Central memory CD4-positive, alpha-beta T cell (primary cell): ENCODE results near the gene OXNAD1.

Experiments used
- DNase-seq: peaks from one replicate; pipeline ENCODE4 v3.0.0; 2022

Gene OXNAD1

DNA sequence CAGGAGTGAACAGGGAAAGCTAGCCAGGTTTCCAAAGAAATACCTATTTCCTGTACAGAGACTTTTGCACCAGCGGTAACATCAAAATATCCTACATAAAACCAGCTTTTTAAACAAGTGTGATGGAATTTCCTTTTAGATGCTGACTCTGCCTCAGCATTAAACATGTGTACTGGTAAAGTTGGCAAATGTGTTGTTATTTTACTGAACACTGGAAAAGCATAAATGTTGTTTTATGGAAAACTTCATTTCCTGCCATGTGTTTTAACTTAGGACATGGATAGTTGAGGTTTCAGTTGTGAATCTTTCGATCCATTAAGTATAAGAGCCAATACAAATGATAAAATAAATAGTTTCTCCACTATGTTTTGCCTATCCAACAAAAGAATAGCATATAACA lies 15.7 kb downstream of the OXNAD1 start:
- DNase-seq: no peak

DNA sequence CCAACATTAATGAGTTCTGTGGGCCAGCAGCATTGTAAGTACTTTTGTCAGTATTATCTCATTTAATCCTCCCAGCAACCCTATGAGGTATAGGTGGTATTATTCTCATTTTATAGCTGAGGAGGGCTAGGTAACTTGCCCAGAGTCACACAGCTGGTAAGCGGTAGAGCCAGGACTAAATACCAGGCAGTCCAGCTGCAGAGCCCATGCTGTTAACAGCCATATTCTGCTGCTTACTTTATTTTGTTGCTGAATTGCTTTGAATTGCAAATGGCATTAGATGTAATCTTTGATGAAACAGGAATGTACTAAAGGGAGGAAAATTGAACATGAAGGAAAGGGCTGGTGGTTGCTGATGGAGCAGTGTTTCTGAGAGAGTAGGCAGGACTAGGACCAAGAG lies 19.6 kb downstream of the OXNAD1 start:
- no peak for DNase-seq

DNA sequence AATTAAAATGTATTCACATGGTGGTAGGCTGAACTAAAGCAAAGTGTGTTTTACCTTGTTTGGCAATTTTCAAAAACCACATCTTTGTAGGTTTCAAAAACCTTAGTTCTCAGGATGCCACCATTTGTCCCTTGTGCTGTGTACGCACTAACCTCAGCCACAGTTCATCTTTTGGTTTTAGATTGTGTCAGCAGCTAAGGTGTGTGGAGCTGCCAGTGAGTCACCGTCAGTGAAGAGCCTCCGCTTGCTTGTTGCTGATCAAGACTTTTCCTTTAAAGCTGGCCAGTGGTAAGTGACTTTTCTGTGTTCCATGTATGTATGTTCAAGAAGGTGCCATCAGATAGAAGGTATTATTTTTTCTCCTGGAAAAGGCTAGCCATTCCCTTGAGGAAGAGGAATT lies 21.1 kb downstream of the OXNAD1 start:
- peak; percentile 86 for DNase-seq

DNA sequence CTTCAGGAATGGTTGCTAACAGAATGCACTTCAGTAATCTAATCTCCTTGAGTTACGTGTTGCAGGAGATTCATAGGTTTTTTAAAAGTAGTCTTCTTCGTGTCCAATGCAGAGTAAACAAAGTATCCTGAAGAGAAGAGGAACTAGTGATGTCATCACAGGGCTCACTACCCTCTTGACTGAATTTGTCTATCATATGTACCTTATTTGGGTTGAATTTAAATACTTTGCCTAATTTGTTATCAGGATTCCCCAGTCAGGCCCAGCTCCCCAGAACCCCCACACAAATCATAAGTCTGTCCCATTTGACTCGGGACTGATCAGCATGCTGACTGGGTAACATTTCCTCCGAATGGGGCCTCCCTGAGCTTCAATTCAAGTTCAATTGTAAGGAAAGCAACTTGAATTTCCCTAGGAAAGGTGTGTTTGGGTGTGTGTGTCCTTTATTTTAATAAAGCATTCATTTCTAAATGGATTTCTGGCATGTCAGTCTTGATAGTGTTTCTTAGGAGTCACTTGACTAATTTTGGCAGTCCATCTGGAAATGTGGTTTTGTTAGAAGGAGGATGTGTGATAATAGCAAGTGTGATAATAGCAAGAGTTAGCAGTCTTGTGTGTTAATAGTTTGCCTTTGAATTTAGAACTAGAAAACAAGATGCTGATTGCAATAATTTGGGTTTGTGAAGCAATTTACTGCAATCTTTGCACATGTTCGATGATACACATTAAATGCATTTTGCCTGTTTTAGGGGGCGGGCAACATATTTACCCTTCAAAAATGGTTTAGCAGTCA lies 21.9 kb downstream of the OXNAD1 start:
- no peak for DNase-seq

DNA sequence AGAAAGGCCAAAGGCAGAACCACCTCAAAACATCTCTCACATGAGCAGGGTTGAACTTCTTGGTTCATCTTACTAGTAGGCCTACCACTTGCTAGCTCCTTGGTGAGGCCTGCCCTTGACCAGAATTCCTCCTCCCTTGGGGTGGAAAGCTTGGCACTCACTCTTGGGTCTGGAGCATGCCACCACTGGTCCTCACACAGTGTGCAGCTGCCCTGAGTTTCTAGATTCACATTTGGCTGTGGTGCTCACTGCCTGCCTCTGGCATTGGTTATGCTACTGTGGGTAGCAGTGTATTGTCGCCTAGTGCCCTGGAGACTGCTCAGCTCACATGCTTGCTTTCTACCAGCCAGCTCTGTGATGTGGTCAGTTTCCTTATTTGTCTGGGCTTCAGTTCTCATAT lies 23.7 kb downstream of the OXNAD1 start:
- no peak for DNase-seq

DNA sequence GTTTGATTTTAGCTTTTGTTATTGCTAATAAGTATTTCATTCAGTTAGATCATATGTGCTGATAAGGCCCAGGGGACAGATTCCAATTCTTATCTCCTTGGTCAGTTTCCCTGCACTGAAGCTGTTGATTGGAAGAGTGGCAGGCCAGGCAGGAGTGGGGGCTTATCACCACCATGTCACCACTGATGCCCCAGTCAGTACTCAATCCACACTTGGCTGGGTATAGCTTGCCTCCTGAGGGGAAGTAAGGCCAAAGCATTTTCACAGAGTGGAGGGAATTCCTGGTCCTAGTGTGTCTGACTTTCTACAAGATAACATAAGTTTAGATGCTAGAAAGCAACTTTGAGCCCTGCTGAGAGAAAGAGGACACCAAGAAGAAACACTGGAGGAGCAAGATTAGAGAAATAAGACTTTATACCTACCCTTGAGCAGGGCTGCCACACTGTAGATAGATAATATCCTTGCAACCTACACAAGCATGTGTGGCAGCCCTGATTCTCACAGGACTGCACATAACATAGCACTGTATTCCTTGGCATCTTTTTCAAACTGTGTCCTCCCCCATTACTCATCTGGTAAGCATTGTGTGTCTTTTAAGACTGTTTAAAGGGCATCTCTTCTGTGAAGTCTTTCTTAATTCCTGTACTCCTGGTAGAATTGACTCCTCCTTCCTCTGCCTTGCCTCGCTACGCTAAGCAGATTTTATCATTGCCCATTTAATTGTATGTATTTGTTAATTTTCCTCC lies 24.3 kb downstream of the OXNAD1 start:
- DNase-seq: no peak

DNA sequence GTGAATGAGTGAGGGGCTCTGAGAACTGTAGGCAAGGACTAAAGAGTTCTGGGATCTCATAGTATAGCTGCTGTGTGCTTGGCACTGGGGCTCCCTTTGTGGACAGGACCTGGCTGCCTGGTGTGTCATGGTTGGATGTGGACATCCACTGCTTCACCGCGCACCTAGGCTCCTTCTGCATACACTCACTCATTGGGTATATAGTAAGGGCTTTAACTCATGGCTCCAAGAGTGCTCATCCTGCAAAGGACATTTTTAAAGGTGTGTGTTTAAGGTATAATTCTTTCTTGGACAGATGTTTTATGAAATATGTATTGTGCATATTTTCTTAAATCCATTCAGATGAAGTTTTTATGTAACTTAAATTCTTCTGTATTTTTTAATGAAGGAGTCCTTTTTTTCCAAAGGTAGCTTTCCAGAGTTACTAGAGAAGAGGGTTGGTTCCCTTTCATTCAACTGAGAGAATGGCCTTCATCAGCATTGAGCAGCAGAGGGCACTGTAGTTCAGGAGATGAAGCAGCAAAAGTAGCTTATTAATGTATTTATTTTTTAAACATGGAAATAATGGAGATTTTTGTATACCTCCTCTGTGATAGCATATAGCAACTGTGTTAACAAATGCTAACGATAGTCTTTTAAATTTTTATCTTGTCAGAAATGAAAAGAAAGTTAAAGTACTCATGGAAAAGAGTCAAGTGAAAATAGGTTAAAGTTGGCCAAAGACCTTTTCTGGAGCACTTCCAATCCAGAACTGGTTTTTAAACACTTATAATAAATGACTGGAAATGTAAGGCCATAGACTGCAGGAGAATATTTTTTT lies 25.2 kb downstream of the OXNAD1 start:
- peak; percentile 52 for DNase-seq

DNA sequence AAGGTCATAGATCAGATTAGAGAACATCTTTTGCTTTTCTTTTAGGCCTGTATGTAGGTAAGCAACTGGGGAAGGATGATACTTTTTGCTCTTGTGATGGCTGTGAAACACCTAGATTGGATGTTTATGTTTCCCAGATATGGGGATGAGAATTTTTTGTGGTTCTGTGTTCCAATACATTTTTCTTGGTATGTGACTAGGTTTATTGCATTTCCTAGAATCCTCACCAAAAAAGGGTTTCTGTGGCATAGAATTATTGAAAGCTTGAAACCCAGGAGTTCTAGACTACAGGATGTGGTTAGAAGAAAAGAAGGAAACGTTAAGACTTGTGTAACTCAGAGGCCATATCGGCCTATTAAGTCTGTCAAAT lies 25.8 kb downstream of the OXNAD1 start:
- DNase-seq: peak; percentile 57

DNA sequence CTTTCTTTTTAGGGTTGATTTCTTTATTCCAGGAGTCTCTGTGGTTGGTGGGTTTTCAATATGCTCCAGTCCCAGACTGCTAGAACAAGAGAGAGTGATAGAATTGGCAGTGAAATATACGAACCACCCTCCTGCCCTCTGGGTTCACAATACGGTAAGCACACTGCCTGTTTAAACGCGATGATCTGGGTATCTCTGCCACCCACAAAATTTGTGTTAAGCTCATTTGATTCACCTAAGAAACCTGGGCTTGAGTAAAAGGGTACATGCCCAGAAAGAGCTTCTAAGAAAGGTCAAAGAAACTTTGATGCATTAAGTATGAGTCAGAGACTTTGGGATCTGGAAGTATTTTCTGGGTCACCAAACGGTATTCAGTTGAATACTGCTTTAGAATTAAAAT lies 29.8 kb downstream of the OXNAD1 start:
- DNase-seq: no peak

DNA sequence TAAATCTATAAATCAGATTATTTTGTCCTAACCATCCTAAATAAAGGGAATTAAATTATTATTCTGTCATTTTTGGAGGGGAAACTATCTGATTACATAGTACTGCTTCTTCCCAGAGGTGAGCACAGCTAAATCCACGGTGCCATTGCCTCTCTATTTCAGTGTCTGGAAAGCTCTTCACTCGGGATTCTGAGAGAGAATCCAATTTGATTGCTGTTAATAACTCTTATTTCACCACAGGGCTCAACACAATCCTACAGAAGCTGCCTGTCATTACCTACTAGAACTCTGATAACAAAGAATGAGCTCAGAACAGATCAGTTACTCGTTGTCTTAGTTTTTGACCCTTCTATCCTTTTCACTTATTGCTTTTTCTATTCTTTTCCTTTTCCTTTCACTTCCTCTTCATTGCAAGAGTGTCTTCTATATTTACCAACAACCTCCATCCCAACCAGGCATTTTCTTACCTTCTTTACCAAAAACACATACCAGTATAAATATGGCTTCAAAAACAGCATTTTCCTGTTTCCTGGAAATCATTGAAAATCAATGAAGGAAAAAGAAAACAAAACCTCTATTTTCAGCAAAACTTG lies 30.4 kb downstream of the OXNAD1 start:
- DNase-seq: no peak

DNA sequence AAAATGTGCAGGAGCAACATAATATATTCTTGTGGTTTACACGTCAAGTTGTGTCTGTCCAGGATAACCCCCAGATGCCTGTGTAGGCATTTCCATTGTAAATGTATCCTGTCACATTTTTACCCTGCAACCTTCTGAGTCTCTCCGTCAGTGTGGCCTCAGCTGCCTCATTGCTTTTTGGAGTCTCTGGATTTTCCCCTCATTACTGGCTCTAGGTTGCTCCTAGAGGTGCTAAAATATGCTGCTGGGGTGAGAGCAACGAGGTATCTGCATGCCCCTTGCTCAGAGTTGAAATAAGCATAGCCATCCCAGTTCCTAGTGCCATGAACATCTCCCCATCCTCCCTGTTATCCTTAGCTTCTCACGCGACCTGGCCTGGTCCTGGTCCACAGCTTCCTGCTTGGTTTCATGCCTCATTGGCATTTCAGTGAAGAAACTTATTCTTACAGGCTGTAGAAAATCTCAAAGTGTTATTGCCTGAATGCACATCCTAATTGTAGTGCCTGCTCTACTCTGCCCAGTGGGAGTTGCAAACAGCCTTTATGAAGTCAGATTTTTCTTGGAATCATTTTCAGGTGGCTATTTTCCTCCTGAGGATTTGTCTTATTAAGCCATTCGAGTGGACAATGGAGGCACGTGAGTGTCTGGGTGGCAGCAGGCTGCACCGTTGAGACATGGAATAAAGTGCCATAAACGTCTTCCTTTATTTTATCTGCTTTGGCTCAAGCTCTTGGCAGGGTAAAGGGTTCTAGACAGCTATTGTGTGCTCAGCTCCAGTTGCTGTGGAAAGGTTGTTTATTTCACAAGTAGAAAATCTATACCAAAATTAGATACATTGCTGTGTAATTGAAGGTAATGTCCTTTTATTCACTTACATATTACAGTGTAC lies 33.2 kb downstream of the OXNAD1 start:
- DNase-seq: peak; percentile 1

DNA sequence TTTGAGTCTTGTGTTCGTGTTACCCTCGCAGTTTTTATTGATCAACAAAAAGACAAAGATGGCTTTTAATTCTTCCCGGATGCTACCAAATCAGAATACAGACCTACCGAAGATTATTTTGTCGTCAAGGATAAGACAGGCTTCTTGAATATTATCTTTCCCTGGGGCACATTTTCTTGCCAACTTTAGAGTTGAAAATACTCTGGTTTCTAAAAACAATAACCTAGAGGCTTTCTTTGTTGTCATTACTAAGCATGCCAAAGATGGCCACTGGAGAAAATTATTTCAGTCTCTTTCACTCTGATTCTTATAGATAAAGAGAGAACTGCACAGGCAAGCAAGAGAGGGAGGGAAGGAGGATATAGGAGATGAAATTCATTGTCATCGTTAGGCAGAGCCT lies 33.9 kb downstream of the OXNAD1 start:
- DNase-seq: no peak

DNA sequence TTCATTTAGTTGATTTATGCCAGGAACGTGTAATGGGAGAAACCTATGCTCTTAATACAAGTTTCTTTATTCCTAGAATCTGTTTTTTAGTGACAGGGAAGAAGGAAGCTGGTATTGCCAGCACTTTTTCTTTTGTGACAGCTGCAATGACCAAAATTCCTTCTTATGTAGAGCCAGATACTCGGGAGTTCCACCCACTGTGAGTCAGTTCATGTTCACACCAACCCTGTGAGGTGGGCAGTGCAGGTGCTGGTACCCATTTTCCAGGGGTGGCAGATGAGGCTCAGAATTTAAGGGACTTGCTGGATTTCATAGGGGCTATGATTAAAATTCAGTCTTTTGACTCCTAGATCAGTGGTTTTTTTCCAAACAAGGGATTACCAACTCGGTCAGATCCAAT lies 34.7 kb downstream of the OXNAD1 start:
- DNase-seq: peak; percentile 0

DNA sequence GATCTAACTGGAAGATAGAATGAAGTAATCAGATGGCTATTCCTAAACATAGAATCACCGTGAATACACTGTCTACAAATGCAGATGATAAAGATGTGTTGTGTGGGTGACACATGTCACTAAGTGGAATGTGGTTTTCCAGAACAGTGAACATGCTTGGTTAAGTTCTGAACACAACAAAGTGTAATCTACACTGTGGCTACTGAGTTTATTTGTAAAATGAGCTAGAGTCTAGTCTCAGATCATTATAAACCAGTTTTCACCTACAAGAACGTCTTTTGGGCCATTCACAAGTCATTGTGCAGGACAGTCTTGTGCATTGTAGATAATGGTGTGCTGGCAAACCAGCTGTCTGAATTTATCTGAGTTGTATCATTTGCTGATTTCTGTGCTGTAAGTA lies 35.3 kb downstream of the OXNAD1 start:
- peak; percentile 8 for DNase-seq

DNA sequence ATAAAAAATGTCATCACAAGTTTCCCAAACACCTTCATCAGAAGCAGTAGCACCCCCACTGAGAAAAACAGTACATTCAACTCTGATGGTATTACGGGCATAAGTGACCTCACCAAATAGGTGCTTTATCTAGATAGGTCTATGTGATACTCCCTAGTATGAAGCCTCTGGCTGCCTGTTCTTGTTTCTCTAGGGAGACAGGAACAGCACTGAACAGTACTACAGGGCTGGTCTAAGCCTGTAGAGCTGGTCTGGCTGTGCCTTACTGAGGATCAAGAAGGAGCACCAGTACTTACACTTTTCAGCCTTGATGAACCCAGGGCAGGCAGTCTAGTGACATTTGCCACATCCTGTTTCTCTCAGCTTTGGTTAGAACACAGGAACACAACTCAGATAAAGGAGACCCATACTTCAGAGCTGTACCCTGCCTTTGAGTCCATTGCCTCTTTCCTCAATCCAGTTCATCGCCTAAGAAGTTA lies 35.9 kb downstream of the OXNAD1 start:
- DNase-seq: peak; percentile 80

DNA sequence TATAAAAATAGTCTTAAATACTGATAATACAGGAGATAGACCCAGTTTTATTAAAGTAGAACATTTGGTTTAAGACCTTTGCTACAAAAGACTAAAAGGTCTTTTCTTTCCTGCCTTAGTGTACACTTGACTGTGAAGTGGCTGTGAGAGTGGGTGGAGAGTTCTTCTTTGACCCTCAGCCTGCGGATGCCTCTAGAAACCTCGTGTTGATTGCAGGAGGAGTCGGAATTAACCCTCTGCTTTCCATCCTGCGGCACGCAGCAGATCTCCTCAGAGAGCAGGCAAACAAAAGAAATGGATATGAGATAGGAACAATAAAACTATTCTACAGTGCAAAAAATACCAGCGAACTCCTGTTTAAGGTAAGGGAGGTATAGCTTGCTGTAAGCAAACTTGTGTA lies 36.5 kb downstream of the OXNAD1 start:
- DNase-seq: no peak

DNA sequence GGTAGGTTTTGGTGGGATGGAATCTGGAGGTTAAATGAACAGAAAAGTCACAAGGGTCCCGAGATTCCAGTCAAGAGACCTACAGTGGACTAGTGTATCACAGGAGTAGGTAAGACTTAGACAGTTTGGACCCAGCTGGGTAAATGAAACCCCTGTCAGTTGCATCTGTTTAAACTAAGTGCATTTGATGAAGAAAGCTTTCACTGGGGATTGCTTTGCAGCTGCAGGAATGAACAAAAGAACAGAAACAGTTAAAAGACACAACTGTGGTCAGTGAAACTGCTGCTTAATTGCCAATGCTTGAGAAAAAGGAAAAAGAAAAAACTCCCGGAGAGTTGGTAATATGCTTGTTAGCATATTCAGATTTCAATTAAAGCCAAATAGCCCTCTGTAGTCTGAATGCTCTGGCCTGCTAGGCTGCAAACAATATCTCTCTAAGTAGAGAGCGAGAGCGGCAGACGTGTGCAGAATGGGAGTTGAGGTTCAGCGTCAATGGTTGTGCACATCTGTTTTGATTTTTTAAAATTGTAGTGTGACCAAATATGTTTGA lies 37.1 kb downstream of the OXNAD1 start:
- no peak for DNase-seq

DNA sequence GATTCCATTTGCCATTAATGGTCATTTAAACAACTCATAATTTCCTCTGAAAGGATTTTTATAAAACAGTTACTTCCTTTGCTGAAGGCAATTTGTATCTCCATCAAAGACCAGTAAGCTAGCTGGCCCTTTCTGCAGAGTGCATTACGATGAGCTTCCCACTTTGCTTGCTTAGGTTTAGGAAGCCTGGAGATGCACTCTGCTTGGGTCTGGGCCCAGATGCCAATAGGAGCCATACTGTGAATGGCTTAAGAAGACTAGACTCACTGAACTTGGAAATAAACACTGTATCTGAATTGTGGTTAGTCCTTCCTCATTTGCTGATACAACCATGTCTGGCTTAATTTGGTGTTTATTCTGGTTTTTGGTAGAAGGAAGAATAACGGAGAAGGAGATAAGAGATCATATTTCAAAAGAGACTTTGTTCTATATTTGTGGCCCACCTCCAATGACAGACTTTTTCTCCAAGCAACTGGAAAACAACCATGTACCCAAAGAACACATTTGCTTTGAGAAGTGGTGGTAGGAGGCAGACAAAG lies 38.1 kb downstream of the OXNAD1 start:
- DNase-seq: no peak

DNA sequence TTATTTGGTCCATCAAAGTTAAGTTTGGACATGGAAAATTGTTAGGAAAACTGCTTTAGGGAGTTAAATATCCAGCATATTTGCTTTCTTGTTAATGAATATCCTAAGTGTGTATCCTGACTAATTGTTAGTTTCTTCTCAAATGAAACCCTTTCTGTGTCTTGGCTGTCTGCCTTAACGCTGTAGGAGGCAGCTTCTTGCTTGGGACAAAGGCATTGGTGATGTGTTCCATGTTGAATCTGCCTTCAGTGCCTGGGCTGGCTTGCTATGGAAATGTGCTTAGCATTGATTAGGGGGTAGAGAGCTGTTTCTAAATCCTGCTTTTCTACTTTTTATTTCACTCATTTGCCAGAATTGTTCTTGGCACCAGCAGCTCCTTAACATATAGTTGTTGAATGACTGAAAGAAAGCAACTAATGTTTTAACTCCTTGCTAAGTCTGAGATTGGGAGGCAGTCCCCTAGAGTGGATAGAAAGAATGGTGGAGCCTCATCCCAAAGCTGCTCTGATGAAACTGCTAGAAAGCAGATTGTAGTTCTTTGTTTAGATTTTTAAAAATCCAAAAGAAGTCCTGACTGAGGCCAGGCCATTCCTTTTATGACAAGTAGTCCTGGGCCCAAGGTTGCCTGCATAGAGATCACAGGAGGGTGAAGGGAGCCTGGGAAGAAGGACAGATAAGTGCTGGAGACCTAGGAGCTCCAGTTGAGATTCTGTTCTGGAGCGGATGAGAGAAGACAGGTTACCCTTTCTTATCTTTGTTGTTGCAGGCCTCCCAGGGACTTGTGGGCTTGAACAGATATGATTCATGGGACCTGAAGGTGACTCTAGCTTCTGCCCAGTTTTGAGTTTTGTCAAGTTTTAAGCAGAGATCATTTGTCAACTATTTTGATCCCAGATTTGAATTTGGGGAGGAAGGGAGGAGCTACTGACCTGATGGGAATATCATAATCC lies 39.3 kb downstream of the OXNAD1 start:
- DNase-seq: no peak

DNA sequence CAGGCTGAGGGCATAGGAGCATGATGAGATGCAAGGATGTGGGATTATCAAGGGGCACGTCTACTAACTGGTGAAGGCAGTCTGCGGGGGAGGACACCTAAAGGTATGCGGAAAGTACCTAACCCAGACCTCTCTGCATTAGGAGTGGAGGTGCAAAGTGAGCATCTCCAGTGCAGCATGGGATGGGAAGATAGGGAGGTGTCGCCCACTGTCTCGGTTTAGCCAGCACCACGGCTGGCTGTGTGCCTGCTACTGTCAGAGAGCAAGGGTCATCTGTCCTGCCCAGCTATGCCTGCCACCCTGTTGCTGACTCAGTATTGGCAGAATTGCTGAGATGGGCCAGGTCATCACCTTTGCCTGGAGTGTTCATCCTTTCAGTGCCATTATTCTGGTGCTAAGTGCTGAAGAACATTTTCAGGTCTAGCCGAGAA lies 40.1 kb downstream of the OXNAD1 start:
- peak; percentile 62 for DNase-seq
